BLaER1 (cell line): Measurements from ENCODE around the gene OR13H1.
"Not testable (repeated sequence)": the region's sequence is repeated elsewhere in the genome, so short reads cannot be mapped to it uniquely, and the experiment has no call there.

Source experiments
- H3K27ac ChIP-seq: shearing (Covaris generic); formaldehyde crosslinking; 2 replicates; pipeline ENCODE4 v1.8.1; 2022
- H3K27me3 ChIP-seq: shearing (Covaris generic); formaldehyde crosslinking; 2 replicates; pipeline ENCODE4 v1.8.1; 2022
- H3K36me3 ChIP-seq: shearing (Covaris generic); formaldehyde crosslinking; 2 replicates; pipeline ENCODE4 v1.8.1; 2022
- H3K4me1 ChIP-seq: shearing (Covaris generic); formaldehyde crosslinking; 2 replicates; pipeline ENCODE4 v1.8.1; 2022
- H3K4me2 ChIP-seq: shearing (Covaris generic); formaldehyde crosslinking; 2 replicates; pipeline ENCODE4 v1.8.1; 2022
- H3K4me3 ChIP-seq: shearing (Covaris generic); formaldehyde crosslinking; 2 replicates; pipeline ENCODE4 v1.8.1; 2022
- H3K9ac ChIP-seq: shearing (Covaris generic); formaldehyde crosslinking; 2 replicates; pipeline ENCODE4 v1.8.1; 2022
- H3K9me3 ChIP-seq: shearing (Covaris generic); formaldehyde crosslinking; 2 replicates; pipeline ENCODE4 v1.8.1; 2022
- H4K20me1 ChIP-seq: shearing (Covaris generic); formaldehyde crosslinking; 2 replicates; pipeline ENCODE4 v1.8.1; 2022
- Cebpa-rat ChIP-seq: shearing (Covaris generic); IDR thresholded peaks from 2 replicates; pipeline ENCODE4 v1.8.1; 2022

OR13H1 gene

GRCh38 chrX:131543774-131544173, at the start of gene OR13H1:
OR13H1 (plus strand) TSS chrX:131544074; CDS start chrX:131544074, 0 bp downstream.
- H4K20me1 ChIP-seq, result no peaks in the 10 kb centered on the region
- H3K4me2 ChIP-seq, result no peak within 1 kb of the TSS
- H3K9ac ChIP-seq, result no peak within 1 kb of the TSS
- no peaks in the 10 kb centered on the region for H3K4me1 ChIP-seq
- no peak within 1 kb of the TSS for H3K4me3 ChIP-seq
- no peaks in the 10 kb centered on the region for H3K36me3 ChIP-seq
- H3K27ac ChIP-seq, result no peak within 1 kb of the TSS
- no peaks in the 10 kb centered on the region for H3K9me3 ChIP-seq
- TF ChIP-seq Cebpa-rat, result no peak
- H3K27me3 ChIP-seq, result peaks cover 80% of the 10 kb centered on the region

GRCh38 chrX:131501556-131501955, 42.3 kb upstream of the OR13H1 start:
- H3K27me3 ChIP-seq, result peaks cover 13% of the 10 kb centered on the region
- H3K36me3 ChIP-seq, H4K20me1 ChIP-seq, H3K9me3 ChIP-seq, H3K27ac ChIP-seq, H3K4me2 ChIP-seq, H3K9ac ChIP-seq, H3K4me3 ChIP-seq, H3K4me1 ChIP-seq: not testable (repeated sequence)

- Histone ChIP-seq H3K27ac (no peak overlapping the region), H3K4me3 (no peak overlapping the region), H3K4me1 (no peaks in the 10 kb centered on the region), H3K9ac (no peak overlapping the region), H3K27me3 (peaks cover 63% of the 10 kb centered on the region), H3K4me2 (no peak overlapping the region), H4K20me1 (no peaks in the 10 kb centered on the region), H3K9me3 (peaks cover 8% of the 10 kb centered on the region), H3K36me3 (no peaks in the 10 kb centered on the region)
- no peak for TF ChIP-seq Cebpa-rat
Measured at GRCh38 chrX:131513159-131513914, 30.5 kb upstream of the OR13H1 start.

GRCh38 chrX:131521824-131522223, 22.1 kb upstream of the OR13H1 start:
- Histone ChIP-seq H4K20me1 (no peaks in the 10 kb centered on the region), H3K9me3 (peaks cover 50% of the 10 kb centered on the region), H3K36me3 (no peaks in the 10 kb centered on the region), H3K4me2 (no peak overlapping the region), H3K27ac (no peak overlapping the region), H3K27me3 (peaks cover 65% of the 10 kb centered on the region), H3K4me1 (no peaks in the 10 kb centered on the region), H3K9ac (no peak overlapping the region), H3K4me3 (no peak overlapping the region)
- TF ChIP-seq Cebpa-rat, result no peak

GRCh38 chrX:131544218-131544617, 344 bp downstream of the OR13H1 start:
- Histone ChIP-seq H4K20me1 (no peaks in the 10 kb centered on the region), H3K9ac (no peak overlapping the region), H3K4me3 (no peak overlapping the region), H3K27ac (no peak overlapping the region), H3K4me1 (no peaks in the 10 kb centered on the region), H3K4me2 (no peak overlapping the region), H3K9me3 (no peaks in the 10 kb centered on the region), H3K27me3 (peaks cover 80% of the 10 kb centered on the region), H3K36me3 (no peaks in the 10 kb centered on the region)
- TF ChIP-seq Cebpa-rat, result no peak

GRCh38 chrX:131549011-131549410, 5.1 kb downstream of the OR13H1 start:
- Histone ChIP-seq H3K4me1 (no peaks in the 10 kb centered on the region), H3K9me3 (no peaks in the 10 kb centered on the region), H3K4me3 (no peak overlapping the region), H3K4me2 (no peak overlapping the region), H3K9ac (no peak overlapping the region), H3K27ac (no peak overlapping the region), H3K36me3 (no peaks in the 10 kb centered on the region), H3K27me3 (peaks cover 53% of the 10 kb centered on the region), H4K20me1 (no peaks in the 10 kb centered on the region)
- no peak for TF ChIP-seq Cebpa-rat

GRCh38 chrX:131552453-131552852, 8.6 kb downstream of the OR13H1 start:
- not testable (repeated sequence) for H3K27ac ChIP-seq, H3K4me2 ChIP-seq, H3K9ac ChIP-seq, H3K36me3 ChIP-seq, H4K20me1 ChIP-seq, H3K4me1 ChIP-seq, H3K4me3 ChIP-seq, H3K9me3 ChIP-seq
- peaks cover 33% of the 10 kb centered on the region for H3K27me3 ChIP-seq

- Histone ChIP-seq H3K4me1 (no peaks in the 10 kb centered on the region), H3K27ac (no peak overlapping the region), H3K4me3 (no peak overlapping the region), H4K20me1 (no peaks in the 10 kb centered on the region; the same call in 1 of the 2 replicates), H3K4me2 (no peak overlapping the region), H3K9ac (no peak overlapping the region), H3K27me3 (peaks cover 48% of the 10 kb centered on the region), H3K9me3 (no peaks in the 10 kb centered on the region), H3K36me3 (no peaks in the 10 kb centered on the region)
- no peak for TF ChIP-seq Cebpa-rat
Measured at GRCh38 chrX:131558562-131558961, 14.7 kb downstream of the OR13H1 start.

- H3K27ac ChIP-seq, result no peak overlapping the region
- H3K36me3 ChIP-seq, result no peaks in the 10 kb centered on the region
- no peak overlapping the region for H3K9ac ChIP-seq
- no peaks in the 10 kb centered on the region; the same call in 1 of the 2 replicates for H4K20me1 ChIP-seq
- H3K4me1 ChIP-seq, result no peaks in the 10 kb centered on the region
- no peak overlapping the region for H3K4me2 ChIP-seq
- no peak for TF ChIP-seq Cebpa-rat
- H3K4me3 ChIP-seq, result no peak overlapping the region
- H3K9me3 ChIP-seq, result no peaks in the 10 kb centered on the region
- peaks cover 81% of the 10 kb centered on the region for H3K27me3 ChIP-seq
Measured at GRCh38 chrX:131564553-131565229, 20.8 kb downstream of the OR13H1 start.

GRCh38 chrX:131565909-131566308, 22.0 kb downstream of the OR13H1 start:
- no peak overlapping the region for H3K4me3 ChIP-seq
- no peak overlapping the region for H3K27ac ChIP-seq
- H3K9ac ChIP-seq, result no peak overlapping the region
- no peaks in the 10 kb centered on the region; the same call in 1 of the 2 replicates for H4K20me1 ChIP-seq
- H3K4me1 ChIP-seq, result no peaks in the 10 kb centered on the region
- no peak for TF ChIP-seq Cebpa-rat
- H3K4me2 ChIP-seq, result no peak overlapping the region
- H3K36me3 ChIP-seq, result no peaks in the 10 kb centered on the region
- H3K27me3 ChIP-seq, result peaks cover 79% of the 10 kb centered on the region
- H3K9me3 ChIP-seq, result no peaks in the 10 kb centered on the region
